Panc1 (cell line): ENCODE data around the gene NAP1L5.

Source experiments
- CTCF ChIP-seq: fragments of 450-650 bp; IDR thresholded peaks from 2 replicates; pipeline ENCODE4 v1.5.1; 2017; ENCODE audit warnings: mild to moderate bottlenecking
- REST ChIP-seq, 2 experiments: IDR thresholded peaks; 2 replicates each; pipeline ENCODE4 v1.6.1; 2011 to 2012; ENCODE audit warnings: low read depth in 2 of 2, control low read depth in 1 of 2, low read length in 1 of 2, mild to moderate bottlenecking in 1 of 2, moderate library complexity in 1 of 2; ENCODE audit not compliant: insufficient read depth in 1 of 2

GRCh38 chr4:88728146-88728545, 30.5 kb upstream of the NAP1L5 start:
- TF ChIP-seq CTCF (no peak), REST (IDR thresholded peaks at IDR 0.05; ENCODE audit: insufficient read depth in 1 of 2, low read depth in 2 of 2, low read length in 1 of 2) (no peak)
